ENCODE results near the gene SMIM15.

SMIM15 gene

DNA sequence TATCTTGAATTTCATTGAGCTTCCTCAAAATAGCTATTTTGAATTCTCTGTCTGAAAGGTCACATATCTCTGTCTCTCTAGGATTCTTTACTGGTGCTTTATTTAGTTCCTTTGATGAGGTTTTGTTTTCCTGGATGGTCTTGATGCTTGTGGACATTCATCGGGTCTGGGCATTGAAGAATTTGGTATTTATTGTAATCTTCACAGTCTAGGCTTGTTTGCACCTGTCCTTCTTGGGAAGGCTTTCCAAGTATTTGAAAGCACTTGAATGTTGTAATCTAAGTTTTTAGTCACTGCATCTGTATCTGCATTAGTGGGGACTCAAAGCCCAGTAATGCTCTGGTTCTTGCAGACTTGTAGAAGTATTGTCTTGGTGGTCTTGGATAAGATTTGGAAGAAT, 47.8 kb downstream of the SMIM15 start:
- Histone ChIP-seq H3K9me2 (ENCODE audit: low read depth, low read length) (no peaks in the 10 kb centered on the region), H2AFZ (ENCODE audit: low read length) (no peak overlapping the region), H3K9me3 (ENCODE audit: low read length) (no peaks in the 10 kb centered on the region), H3K27me3 (ENCODE audit: insufficient read depth, low read length) (no peaks in the 10 kb centered on the region), H3K9ac (ENCODE audit: low read length) (no peak overlapping the region), H3K4me1 (ENCODE audit: insufficient read depth, low read length, severe bottlenecking) (no peaks in the 10 kb centered on the region), H3K36me3 (ENCODE audit: insufficient read depth, low read length) (no peaks in the 10 kb centered on the region), H3K27ac (ENCODE audit: low read depth, low read length, poor library complexity, severe bottlenecking) (no peak overlapping the region), H3F3A (ENCODE audit: insufficient read depth, low read length) (no peaks in the 10 kb centered on the region), H3K4me3 (ENCODE audit: low read depth, low read length, poor library complexity, severe bottlenecking) (no peak overlapping the region), H3K79me2 (ENCODE audit: insufficient read depth, low read length) (no peaks in the 10 kb centered on the region), H3K4me2 (ENCODE audit: low read length) (no peak overlapping the region), H4K20me1 (ENCODE audit: insufficient read depth, low read length) (no peaks in the 10 kb centered on the region)
- TF ChIP-seq CTCF (IDR thresholded peaks at IDR 0.05; ENCODE audit: low read length) (no peak), EZH2 (IDR thresholded peaks at IDR 0.05; ENCODE audit: borderline replicate concordance, low read length) (no peak)

All from OCI-LY1 (cell line).